Endothelial cell of coronary artery (primary cell): ENCODE results near the gene FBXL14. TPM values are rescaled to one million over a fixed set of nuclear protein-coding genes. Genes with fewer than 3 reads are reported as not detected.

ENCODE experiments used
- total RNA-seq: library from RNA; depleted of rRNA; stranded (reverse); fragments of >200 nt; gene quantifications from 2 replicates; pipeline ENCODE4 v1.2.3, GENCODE V29; 2014

The FBXL14 gene
- 12.5 and 14.0 TPM in 2 replicates for total RNA-seq

GRCh38 chr12:1594261-1595025 is at the start of gene FBXL14:
Gene FBXL14, minus strand, starts transcription at chr12:1594581. Its CDS starts 515 bp downstream, at chr12:1594066.

GRCh38 chr12:1628666-1629337 is 34.4 kb upstream of the FBXL14 start, which contains the start of gene WNT5B:
Gene WNT5B, plus strand, starts transcription at chr12:1629231. Its CDS starts 2,124 bp downstream, at chr12:1631355.

Other genes with a start within 250 kb of the FBXL14 start
- gene WNT5B, start 34.6 kb upstream of the FBXL14 start, total RNA-seq: 0.27 and 8.4 TPM in 2 replicates
- 31.7 and 37.4 TPM in 2 replicates for gene ADIPOR2, start 96.5 kb upstream of the FBXL14 start, total RNA-seq
- not detected in 2 replicates for gene LRTM2, start 226.0 kb upstream of the FBXL14 start, total RNA-seq